ENCODE results near the gene MRFAP1L1. TPM values are rescaled to one million over a fixed set of nuclear protein-coding genes. Genes with fewer than 3 reads are reported as not detected.
A peak's percentile ranks its signal among the peaks of the same experiment; 100 is the strongest.

The MRFAP1L1 gene
- total and polyA plus RNA-seq, 9 of the 15 experiments (the other 6 are each of a cell fraction or from before 2014, with no cell fraction given) = 37.6 to 111 (median 83.8) TPM

GRCh38 chr4:6751611-6752485 lies 42.2 kb upstream of the MRFAP1L1 start (continued):
- TF ChIP-seq, protein P1, sequence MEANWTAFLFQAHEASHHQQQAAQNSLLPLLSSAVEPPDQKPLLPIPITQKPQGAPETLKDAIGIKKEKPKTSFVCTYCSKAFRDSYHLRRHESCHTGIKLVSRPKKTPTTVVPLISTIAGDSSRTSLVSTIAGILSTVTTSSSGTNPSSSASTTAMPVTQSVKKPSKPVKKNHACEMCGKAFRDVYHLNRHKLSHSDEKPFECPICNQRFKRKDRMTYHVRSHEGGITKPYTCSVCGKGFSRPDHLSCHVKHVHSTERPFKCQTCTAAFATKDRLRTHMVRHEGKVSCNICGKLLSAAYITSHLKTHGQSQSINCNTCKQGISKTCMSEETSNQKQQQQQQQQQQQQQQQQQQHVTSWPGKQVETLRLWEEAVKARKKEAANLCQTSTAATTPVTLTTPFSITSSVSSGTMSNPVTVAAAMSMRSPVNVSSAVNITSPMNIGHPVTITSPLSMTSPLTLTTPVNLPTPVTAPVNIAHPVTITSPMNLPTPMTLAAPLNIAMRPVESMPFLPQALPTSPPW (CRISPR knock-in tag; IDR thresholded peaks at IDR 0.05) = no peak
- TF ChIP-seq ZEB2 (IDR thresholded peaks at IDR 0.05) (no peak), RBM25 (IDR thresholded peaks at IDR 0.05; ENCODE audit: low read depth, low read length, severe bottlenecking) (peak; percentile 85), SRSF9 (IDR thresholded peaks at IDR 0.05; ENCODE audit: borderline replicate concordance, low read depth, low read length) (no peak), ZBTB9 (CRISPR knock-in tag; IDR thresholded peaks at IDR 0.05) (no peak; the same call in 1 of the 2 replicates), MITF (IDR thresholded peaks at IDR 0.05) (no peak), ZC3H11A (IDR thresholded peaks at IDR 0.05; ENCODE audit: low read depth, low read length) (no peak), ZMIZ1 (IDR thresholded peaks at IDR 0.05; ENCODE audit: low read depth in 2 of 2, low read length in 2 of 2) (no peak), POLR2A (conservative IDR thresholded peaks at IDR 0.05) (no peak), ADNP (tag; IDR thresholded peaks at IDR 0.05) (peak; percentile 77)
- TF ChIP-seq, protein P2, sequence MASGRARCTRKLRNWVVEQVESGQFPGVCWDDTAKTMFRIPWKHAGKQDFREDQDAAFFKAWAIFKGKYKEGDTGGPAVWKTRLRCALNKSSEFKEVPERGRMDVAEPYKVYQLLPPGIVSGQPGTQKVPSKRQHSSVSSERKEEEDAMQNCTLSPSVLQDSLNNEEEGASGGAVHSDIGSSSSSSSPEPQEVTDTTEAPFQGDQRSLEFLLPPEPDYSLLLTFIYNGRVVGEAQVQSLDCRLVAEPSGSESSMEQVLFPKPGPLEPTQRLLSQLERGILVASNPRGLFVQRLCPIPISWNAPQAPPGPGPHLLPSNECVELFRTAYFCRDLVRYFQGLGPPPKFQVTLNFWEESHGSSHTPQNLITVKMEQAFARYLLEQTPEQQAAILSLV (tag; IDR thresholded peaks at IDR 0.05) = no peak
- TF ChIP-seq, protein P3, sequence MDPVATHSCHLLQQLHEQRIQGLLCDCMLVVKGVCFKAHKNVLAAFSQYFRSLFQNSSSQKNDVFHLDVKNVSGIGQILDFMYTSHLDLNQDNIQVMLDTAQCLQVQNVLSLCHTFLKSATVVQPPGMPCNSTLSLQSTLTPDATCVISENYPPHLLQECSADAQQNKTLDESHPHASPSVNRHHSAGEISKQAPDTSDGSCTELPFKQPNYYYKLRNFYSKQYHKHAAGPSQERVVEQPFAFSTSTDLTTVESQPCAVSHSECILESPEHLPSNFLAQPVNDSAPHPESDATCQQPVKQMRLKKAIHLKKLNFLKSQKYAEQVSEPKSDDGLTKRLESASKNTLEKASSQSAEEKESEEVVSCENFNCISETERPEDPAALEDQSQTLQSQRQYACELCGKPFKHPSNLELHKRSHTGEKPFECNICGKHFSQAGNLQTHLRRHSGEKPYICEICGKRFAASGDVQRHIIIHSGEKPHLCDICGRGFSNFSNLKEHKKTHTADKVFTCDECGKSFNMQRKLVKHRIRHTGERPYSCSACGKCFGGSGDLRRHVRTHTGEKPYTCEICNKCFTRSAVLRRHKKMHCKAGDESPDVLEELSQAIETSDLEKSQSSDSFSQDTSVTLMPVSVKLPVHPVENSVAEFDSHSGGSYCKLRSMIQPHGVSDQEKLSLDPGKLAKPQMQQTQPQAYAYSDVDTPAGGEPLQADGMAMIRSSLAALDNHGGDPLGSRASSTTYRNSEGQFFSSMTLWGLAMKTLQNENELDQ (CRISPR knock-in tag; IDR thresholded peaks at IDR 0.05; ENCODE audit: borderline replicate concordance) = no peak
- TF ChIP-seq, protein P4, sequence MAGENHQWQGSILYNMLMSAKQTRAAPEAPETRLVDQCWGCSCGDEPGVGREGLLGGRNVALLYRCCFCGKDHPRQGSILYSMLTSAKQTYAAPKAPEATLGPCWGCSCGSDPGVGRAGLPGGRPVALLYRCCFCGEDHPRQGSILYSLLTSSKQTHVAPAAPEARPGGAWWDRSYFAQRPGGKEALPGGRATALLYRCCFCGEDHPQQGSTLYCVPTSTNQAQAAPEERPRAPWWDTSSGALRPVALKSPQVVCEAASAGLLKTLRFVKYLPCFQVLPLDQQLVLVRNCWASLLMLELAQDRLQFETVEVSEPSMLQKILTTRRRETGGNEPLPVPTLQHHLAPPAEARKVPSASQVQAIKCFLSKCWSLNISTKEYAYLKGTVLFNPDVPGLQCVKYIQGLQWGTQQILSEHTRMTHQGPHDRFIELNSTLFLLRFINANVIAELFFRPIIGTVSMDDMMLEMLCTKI (IDR thresholded peaks at IDR 0.05; ENCODE audit: partially characterized antibody) = no peak
